SU-DHL-6 (cell line): Measurements from ENCODE around the gene BCAR1.

Experiments
- H2AFZ ChIP-seq: fragments of 200-600 bp; sonication (generic); 2 replicates; pipeline ENCODE4 v1.6.1; 2014; ENCODE audit warnings: low read depth, mild to moderate bottlenecking, moderate library complexity, mixed read lengths, antibody characterized with exemption, low read length; ENCODE audit not compliant: severe bottlenecking
- H3F3A ChIP-seq: fragments of 200-600 bp; shearing (Covaris generic); 2 replicates; pipeline ENCODE4 v1.6.0; 2016; ENCODE audit warnings: antibody characterized with exemption, mild to moderate bottlenecking; ENCODE audit not compliant: insufficient read depth
- H3K27ac ChIP-seq: fragments of 200-600 bp; sonication (generic); 2 replicates; pipeline ENCODE4 v1.5.1; 2016; ENCODE audit warnings: low read depth, mild to moderate bottlenecking, low read length, moderate library complexity, mixed read lengths
- H3K27me3 ChIP-seq: fragments of 200-600 bp; sonication (generic), shearing (Covaris generic); 2 replicates; pipeline ENCODE4 v1.6.0; 2014; ENCODE audit warnings: mild to moderate bottlenecking, low read length
- H3K36me3 ChIP-seq: fragments of 200-600 bp; sonication (generic); 2 replicates; pipeline ENCODE4 v1.6.1; 2014; ENCODE audit warnings: mild to moderate bottlenecking, low read length, mixed read lengths
- H3K4me2 ChIP-seq: fragments of 300-600, 200-600 bp; shearing (Covaris generic), sonication (generic); 2 replicates; pipeline ENCODE4 v1.6.0; 2014; ENCODE audit warnings: low read length, low read depth, mild to moderate bottlenecking; ENCODE audit not compliant: poor library complexity, severe bottlenecking
- H3K4me3 ChIP-seq: fragments of 200-600 bp; sonication (generic); 2 replicates; pipeline ENCODE4 v1.5.1; 2014; ENCODE audit warnings: antibody characterized with exemption, low read length, mild to moderate bottlenecking, mixed read lengths; ENCODE audit not compliant: insufficient read depth, poor library complexity, severe bottlenecking
- H3K79me2 ChIP-seq: fragments of 200-600 bp; sonication (generic); 2 replicates; pipeline ENCODE4 v1.6.1; 2014; ENCODE audit warnings: mild to moderate bottlenecking, low read length, moderate library complexity; ENCODE audit not compliant: insufficient read depth
- H3K9ac ChIP-seq: fragments of 200-600 bp; sonication (generic); 2 replicates; pipeline ENCODE4 v1.7.0; 2014; ENCODE audit warnings: mild to moderate bottlenecking, low read length
- H3K9me2 ChIP-seq: fragments of 200-600 bp; sonication (generic); replicated peaks from 2 replicates; pipeline ENCODE4 v1.6.1; 2014; ENCODE audit warnings: low read length; ENCODE audit not compliant: insufficient read depth
- H3K9me3 ChIP-seq: fragments of 200-600 bp; sonication (generic); 2 replicates; pipeline ENCODE4 v1.6.1; 2014; ENCODE audit warnings: low read length, mixed read lengths; ENCODE audit not compliant: insufficient read depth
- H4K20me1 ChIP-seq: fragments of 200-600 bp; sonication (generic); 2 replicates; pipeline ENCODE4 v1.6.1; 2014; ENCODE audit warnings: low read depth, mild to moderate bottlenecking, antibody characterized with exemption, low read length, moderate library complexity, mixed read lengths
- CTCF ChIP-seq: fragments of 200-600 bp; sonication (generic); IDR thresholded peaks from one replicate; pipeline ENCODE4 v1.5.1; 2017; ENCODE audit warnings: antibody characterized with exemption, mild to moderate bottlenecking, low read length, moderate library complexity; ENCODE audit not compliant: insufficient read depth, poor library complexity, severe bottlenecking
- EZH2phosphoT487 ChIP-seq: fragments of 200-600 bp; sonication (generic), shearing (Covaris generic); conservative IDR thresholded peaks from 2 replicates; pipeline ENCODE4 v1.6.1; 2018; ENCODE audit warnings: mild to moderate bottlenecking, antibody characterized with exemption, low read length, moderate library complexity, mixed read lengths

The BCAR1 gene

DNA sequence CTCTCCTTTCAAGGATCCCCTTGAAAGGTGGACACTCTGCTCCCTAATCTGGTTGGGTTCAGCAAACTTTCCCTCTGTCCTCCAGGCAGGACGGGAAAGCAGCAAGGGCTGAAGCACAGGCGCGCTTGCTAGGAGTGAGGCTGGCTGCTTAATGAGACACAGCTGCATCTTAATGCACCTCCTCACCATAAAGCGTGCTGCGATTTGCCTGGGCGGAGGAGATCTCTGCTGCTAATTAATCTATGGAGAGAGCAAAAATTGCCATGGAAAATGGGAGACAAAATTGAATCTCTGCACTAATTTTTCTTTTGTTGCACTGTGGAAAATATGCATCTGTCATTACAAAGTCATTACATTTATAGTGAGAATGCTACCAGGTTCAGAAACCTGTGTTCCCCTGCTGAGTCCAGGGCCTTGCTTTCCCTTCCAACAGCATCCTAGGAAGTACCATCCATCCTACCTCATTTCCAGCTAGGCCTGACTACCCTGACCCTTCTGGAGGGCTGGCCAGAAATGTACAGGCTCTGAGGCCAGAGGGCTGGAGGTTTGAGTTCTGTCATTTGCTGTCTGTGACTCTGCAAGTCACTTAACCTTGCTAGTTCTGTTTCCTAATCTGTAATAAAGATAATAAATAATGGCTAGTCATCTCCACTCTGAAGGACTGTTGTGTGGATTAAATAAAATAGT is 43.5 kb upstream of the BCAR1 start:
- no peak overlapping the region for H3K9ac ChIP-seq

DNA sequence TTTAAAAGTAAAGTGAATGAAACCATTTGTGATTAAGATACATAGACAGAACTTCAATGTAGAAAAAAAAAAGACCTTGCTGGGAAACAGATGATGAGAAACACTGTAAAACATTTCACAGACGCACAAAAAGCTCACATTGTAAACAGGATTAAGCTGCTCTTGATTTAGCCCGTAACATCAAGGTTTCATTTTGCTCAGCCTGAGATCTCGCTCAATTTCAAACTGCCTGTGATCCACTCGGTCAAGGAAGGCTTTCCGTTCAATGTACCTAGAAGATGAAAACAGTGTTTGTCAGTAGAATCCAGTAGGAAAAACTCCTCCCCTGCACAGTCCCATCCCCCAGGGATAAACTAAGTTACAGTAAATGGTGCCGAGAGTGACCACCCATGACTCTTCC is 42.3 kb upstream of the BCAR1 start:
- Histone ChIP-seq H3K9me2 (no peaks in the 10 kb centered on the region), H3K9me3 (no peaks in the 10 kb centered on the region), H3K36me3 (no peaks in the 10 kb centered on the region), H3K9ac (no peak overlapping the region), H3F3A (no peaks in the 10 kb centered on the region), H3K79me2 (no peaks in the 10 kb centered on the region), H3K27ac (no peak overlapping the region), H4K20me1 (no peaks in the 10 kb centered on the region), H3K4me2 (no peak overlapping the region), H3K27me3 (no peaks in the 10 kb centered on the region), H3K4me3 (no peak overlapping the region), H2AFZ (no peak overlapping the region)
- TF ChIP-seq CTCF, result no peak
- no peak for TF ChIP-seq EZH2phosphoT487

More for the DNA sequence above, 43.5 kb upstream of the BCAR1 start:
- H4K20me1 ChIP-seq, result no peaks in the 10 kb centered on the region
- no peak for TF ChIP-seq EZH2phosphoT487
- no peak for TF ChIP-seq CTCF
- no peaks in the 10 kb centered on the region for H3K9me2 ChIP-seq
- no peaks in the 10 kb centered on the region for H3K9me3 ChIP-seq
- no peak overlapping the region for H3K4me2 ChIP-seq
- H3K27ac ChIP-seq, result no peak overlapping the region
- H3K27me3 ChIP-seq, result no peaks in the 10 kb centered on the region
- H3F3A ChIP-seq, result no peaks in the 10 kb centered on the region
- H2AFZ ChIP-seq, result no peak overlapping the region
- H3K79me2 ChIP-seq, result no peaks in the 10 kb centered on the region
- no peak overlapping the region for H3K4me3 ChIP-seq
- no peaks in the 10 kb centered on the region for H3K36me3 ChIP-seq

GRCh38 chr16:75293173-75293572 is 41.7 kb upstream of the BCAR1 start:
- Histone ChIP-seq H3K9me3 (no peaks in the 10 kb centered on the region), H3K9ac (no peak overlapping the region), H3K4me3 (no peak overlapping the region), H3K27ac (no peak overlapping the region), H4K20me1 (no peaks in the 10 kb centered on the region), H2AFZ (no peak overlapping the region), H3F3A (no peaks in the 10 kb centered on the region), H3K27me3 (no peaks in the 10 kb centered on the region), H3K36me3 (no peaks in the 10 kb centered on the region), H3K79me2 (no peaks in the 10 kb centered on the region), H3K4me2 (no peak overlapping the region), H3K9me2 (no peaks in the 10 kb centered on the region)
- no peak for TF ChIP-seq CTCF
- TF ChIP-seq EZH2phosphoT487, result no peak
